ENCODE results near the gene NOTCH2.

DNA sequence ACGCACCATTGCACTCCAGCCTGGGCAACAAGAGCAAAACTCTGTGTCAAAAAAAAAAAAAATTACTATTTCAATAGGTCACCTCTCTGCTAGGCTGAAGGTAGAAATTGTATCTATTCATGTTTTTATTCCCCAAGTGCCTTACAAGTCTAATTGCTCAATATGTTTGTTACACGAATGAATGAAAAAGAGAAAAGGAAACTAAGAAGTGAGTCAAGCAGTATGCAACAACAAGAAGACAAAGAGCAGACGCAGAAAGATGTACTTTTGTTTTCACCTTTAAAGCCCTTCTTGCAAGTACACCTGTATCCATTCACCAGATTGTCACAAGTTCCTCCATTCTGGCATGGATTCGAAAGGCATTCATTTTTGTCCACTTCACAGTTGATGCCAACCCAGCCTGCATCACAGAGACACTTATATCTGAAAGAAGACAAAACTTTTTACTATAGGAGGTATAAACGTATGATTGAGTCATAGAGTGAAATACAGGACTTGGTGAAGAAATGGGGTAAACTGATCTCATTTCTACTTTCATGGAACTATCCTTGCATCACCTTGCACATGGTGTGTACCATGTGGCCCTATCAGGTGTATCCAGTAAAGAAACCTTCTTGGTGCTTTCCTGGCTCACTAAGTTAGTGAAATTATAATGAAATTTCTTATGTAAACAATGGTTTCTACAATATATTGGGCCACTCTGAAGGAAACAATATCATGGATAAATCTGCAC is 116.0 kb downstream of the NOTCH2 start:
- TF ChIP-seq, protein P1, sequence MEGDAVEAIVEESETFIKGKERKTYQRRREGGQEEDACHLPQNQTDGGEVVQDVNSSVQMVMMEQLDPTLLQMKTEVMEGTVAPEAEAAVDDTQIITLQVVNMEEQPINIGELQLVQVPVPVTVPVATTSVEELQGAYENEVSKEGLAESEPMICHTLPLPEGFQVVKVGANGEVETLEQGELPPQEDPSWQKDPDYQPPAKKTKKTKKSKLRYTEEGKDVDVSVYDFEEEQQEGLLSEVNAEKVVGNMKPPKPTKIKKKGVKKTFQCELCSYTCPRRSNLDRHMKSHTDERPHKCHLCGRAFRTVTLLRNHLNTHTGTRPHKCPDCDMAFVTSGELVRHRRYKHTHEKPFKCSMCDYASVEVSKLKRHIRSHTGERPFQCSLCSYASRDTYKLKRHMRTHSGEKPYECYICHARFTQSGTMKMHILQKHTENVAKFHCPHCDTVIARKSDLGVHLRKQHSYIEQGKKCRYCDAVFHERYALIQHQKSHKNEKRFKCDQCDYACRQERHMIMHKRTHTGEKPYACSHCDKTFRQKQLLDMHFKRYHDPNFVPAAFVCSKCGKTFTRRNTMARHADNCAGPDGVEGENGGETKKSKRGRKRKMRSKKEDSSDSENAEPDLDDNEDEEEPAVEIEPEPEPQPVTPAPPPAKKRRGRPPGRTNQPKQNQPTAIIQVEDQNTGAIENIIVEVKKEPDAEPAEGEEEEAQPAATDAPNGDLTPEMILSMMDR (conservative IDR thresholded peaks at IDR 0.05): no peak
- no peak for TF ChIP-seq EZH2 (IDR thresholded peaks at IDR 0.05; ENCODE audit: low read depth)

Data from PC-9 (cell line).